Measurements from ENCODE around the gene TPGS1.
A peak's percentile ranks its signal among the peaks of the same experiment; 100 is the strongest.

Gene TPGS1

DNA sequence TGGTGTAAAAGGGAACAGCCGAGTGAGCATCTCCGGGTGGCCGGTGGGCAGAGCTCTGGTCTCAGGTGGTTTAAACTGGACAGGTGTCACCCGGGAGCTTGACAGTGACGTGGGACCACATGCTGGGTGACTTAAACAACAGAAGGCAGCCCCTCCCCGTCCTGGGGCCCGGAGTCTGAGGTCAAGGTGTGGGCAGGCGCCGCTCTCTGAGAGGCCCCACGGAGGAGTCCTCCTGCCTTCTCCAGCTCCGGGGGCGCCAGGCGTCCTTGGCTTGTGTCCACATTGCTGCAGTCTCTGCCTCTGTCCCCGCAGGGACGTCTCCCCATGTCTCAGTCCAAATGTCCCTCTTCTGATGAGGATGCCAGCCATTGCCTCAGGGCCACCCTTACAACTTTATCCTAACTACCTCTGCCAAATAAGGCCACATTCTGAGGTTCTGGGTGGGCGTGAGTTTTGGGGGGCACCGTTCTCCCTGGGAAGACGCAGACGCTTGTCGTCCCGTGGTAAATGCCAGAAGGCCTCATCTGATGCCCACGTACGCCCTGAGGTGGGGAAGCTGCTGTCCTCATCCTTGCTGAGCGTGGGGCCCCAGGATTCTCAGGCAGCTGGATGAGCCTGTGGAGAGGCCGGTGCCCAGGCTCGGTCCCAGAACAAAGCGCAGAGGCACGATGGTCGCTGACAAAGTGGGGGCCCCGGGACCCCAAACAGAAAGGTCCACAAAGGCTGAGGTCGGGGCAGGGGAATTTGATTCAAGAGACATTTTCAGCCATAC lies 49.5 kb downstream of the TPGS1 start:
- no peak overlapping the region for H3K4me3 ChIP-seq (ENCODE audit: low read depth, low read length)
- DNase-seq (ENCODE audit: low read depth) = peak; percentile 31
- no peak for TF ChIP-seq MYC (IDR thresholded peaks at IDR 0.05; ENCODE audit: low read depth, low read length)
- TF ChIP-seq POLR2A (IDR thresholded peaks at IDR 0.05; ENCODE audit: extremely low read depth, insufficient read length) = no peak
- no peak for TF ChIP-seq CTCF (IDR thresholded peaks at IDR 0.05; ENCODE audit: low read depth, low read length)
- TF ChIP-seq, protein P1, sequence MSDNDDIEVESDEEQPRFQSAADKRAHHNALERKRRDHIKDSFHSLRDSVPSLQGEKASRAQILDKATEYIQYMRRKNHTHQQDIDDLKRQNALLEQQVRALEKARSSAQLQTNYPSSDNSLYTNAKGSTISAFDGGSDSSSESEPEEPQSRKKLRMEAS (IDR thresholded peaks at IDR 0.05; ENCODE audit: low read depth, low read length) = no peak

- TF ChIP-seq CTCF (IDR thresholded peaks at IDR 0.05; ENCODE audit: low read depth, low read length) (no peak), MYC (IDR thresholded peaks at IDR 0.05; ENCODE audit: low read depth, low read length) (no peak), POLR2A (IDR thresholded peaks at IDR 0.05; ENCODE audit: extremely low read depth, insufficient read length) (no peak)
- TF ChIP-seq, protein P1 (IDR thresholded peaks at IDR 0.05; ENCODE audit: low read depth, low read length) = no peak
- H3K4me3 ChIP-seq (ENCODE audit: low read depth, low read length) = no peak overlapping the region
- DNase-seq (ENCODE audit: low read depth) = no peak
These were observed 51.6 kb downstream of the TPGS1 start for GRCh38 chr19:558770-559439.

GRCh38 chr19:560121-560520 lies 52.8 kb downstream of the TPGS1 start:
- H3K4me3 ChIP-seq (ENCODE audit: low read depth, low read length) = no peak overlapping the region
- TF ChIP-seq POLR2A (IDR thresholded peaks at IDR 0.05; ENCODE audit: extremely low read depth, insufficient read length) = no peak
- TF ChIP-seq, protein P1 (IDR thresholded peaks at IDR 0.05; ENCODE audit: low read depth, low read length) = no peak
- TF ChIP-seq CTCF (IDR thresholded peaks at IDR 0.05; ENCODE audit: low read depth, low read length) = no peak
- TF ChIP-seq MYC (IDR thresholded peaks at IDR 0.05; ENCODE audit: low read depth, low read length) = no peak
- DNase-seq (ENCODE audit: low read depth) = peak; percentile 29

GRCh38 chr19:566403-566802 lies 59.1 kb downstream of the TPGS1 start:
- DNase-seq (ENCODE audit: low read depth) = peak; percentile 97
- TF ChIP-seq, protein P1 (IDR thresholded peaks at IDR 0.05; ENCODE audit: low read depth, low read length) = peak; percentile 55; the same call in 1 of the 2 replicates
- peak; percentile 17 for TF ChIP-seq POLR2A (IDR thresholded peaks at IDR 0.05; ENCODE audit: extremely low read depth, insufficient read length)
- peak; percentile 54; the same call in 1 of the 2 replicates for TF ChIP-seq MYC (IDR thresholded peaks at IDR 0.05; ENCODE audit: low read depth, low read length)
- no peak for TF ChIP-seq CTCF (IDR thresholded peaks at IDR 0.05; ENCODE audit: low read depth, low read length)
- H3K4me3 ChIP-seq (ENCODE audit: low read depth, low read length) = peak overlapping the region; percentile 69

GRCh38 chr19:566844-567243 lies 59.5 kb downstream of the TPGS1 start:
- TF ChIP-seq POLR2A (IDR thresholded peaks at IDR 0.05; ENCODE audit: extremely low read depth, insufficient read length) = no peak
- TF ChIP-seq MYC (IDR thresholded peaks at IDR 0.05; ENCODE audit: low read depth, low read length) = no peak
- no peak for TF ChIP-seq CTCF (IDR thresholded peaks at IDR 0.05; ENCODE audit: low read depth, low read length)
- TF ChIP-seq, protein P1 (IDR thresholded peaks at IDR 0.05; ENCODE audit: low read depth, low read length) = no peak
- DNase-seq (ENCODE audit: low read depth) = peak; percentile 62
- H3K4me3 ChIP-seq (ENCODE audit: low read depth, low read length) = peak overlapping the region; percentile 69
